Uterus (tissue), 4 donors: Measurements from ENCODE around the gene NR1I3. TPM values are rescaled to one million over a fixed set of nuclear protein-coding genes. Genes with fewer than 3 reads are reported as not detected.
"Not testable (repeated sequence)": the region's sequence is repeated elsewhere in the genome, so short reads cannot be mapped to it uniquely, and the experiment has no call there.

Experiments used
- DNase-seq, 2 donors: peaks; one replicate each; pipeline ENCODE4 v3.0.0-alpha.2; 2019 to 2020
- H3K27ac ChIP-seq, 2 donors: fragments of 200-600 bp; sonication (generic); 1 replicate in 1 of 2; 2 replicates in 1 of 2; pipeline ENCODE4 v1.5.1; 2016 to 2018
- H3K27me3 ChIP-seq, 2 donors: fragments of 200-600 bp; sonication (generic); one replicate each; pipeline ENCODE4 v1.5.1; 2018 to 2019; ENCODE audit warnings: control low read depth in 1 of 2
- H3K36me3 ChIP-seq, 2 donors: fragments of 200-600 bp; sonication (generic); one replicate each; pipeline ENCODE4 v1.5.1; 2019; ENCODE audit warnings: control low read depth in 1 of 2
- H3K4me1 ChIP-seq, 2 donors: fragments of 200-600 bp; sonication (generic); one replicate each; pipeline ENCODE4 v1.5.1; 2018 to 2019; ENCODE audit warnings: control low read depth in 1 of 2
- H3K4me3 ChIP-seq, 2 donors: fragments of 200-600 bp; sonication (generic); 1 replicate in 1 of 2; 2 replicates in 1 of 2; pipeline ENCODE4 v1.5.1; 2018 to 2019; ENCODE audit warnings: mild to moderate bottlenecking in 1 of 2
- H3K9me3 ChIP-seq, 2 donors: fragments of 200-600 bp; sonication (generic); one replicate each; pipeline ENCODE4 v1.5.1; 2019; ENCODE audit warnings: control low read depth in 1 of 2
- CTCF ChIP-seq, 4 experiments: fragments of 200-600 bp in 2 of 4; fragments of 450-650 bp in 2 of 4; sonication (generic) in 2 of 4; IDR thresholded peaks; one replicate each; pipeline ENCODE4 v1.5.1; 2016 to 2019; ENCODE audit warnings: antibody characterized with exemption in 4 of 4, mild to moderate bottlenecking in 2 of 4, moderate library complexity in 1 of 4
- POLR2A ChIP-seq, 2 donors: fragments of 450-650 bp; IDR thresholded peaks; one replicate each; pipeline ENCODE4 v1.6.1; 2016; ENCODE audit warnings: antibody characterized with exemption in 2 of 2, mild to moderate bottlenecking in 1 of 2, moderate library complexity in 1 of 2
- intact Hi-C: fragments of 100-400 bp; cut with DNase I; formaldehyde crosslinking; loops from one replicate; pipeline ENCODE4 v1.15.1; 2023; ENCODE audit warnings: low total_unique reads
- total RNA-seq, 4 donors: library from RNA; depleted of rRNA in 3 of 4; stranded (reverse); fragments of >200 nt in 3 of 4; gene quantifications; one replicate each; pipeline versions ENCODE4 v1.1.0 to v1.2.4, GENCODE V29; 2014 to 2023
- donor health status: DM: yes; HTN: yes; CAD: no.

NR1I3 gene
- total RNA-seq, 4 donors from 2014 or later, result not detected

DNA sequence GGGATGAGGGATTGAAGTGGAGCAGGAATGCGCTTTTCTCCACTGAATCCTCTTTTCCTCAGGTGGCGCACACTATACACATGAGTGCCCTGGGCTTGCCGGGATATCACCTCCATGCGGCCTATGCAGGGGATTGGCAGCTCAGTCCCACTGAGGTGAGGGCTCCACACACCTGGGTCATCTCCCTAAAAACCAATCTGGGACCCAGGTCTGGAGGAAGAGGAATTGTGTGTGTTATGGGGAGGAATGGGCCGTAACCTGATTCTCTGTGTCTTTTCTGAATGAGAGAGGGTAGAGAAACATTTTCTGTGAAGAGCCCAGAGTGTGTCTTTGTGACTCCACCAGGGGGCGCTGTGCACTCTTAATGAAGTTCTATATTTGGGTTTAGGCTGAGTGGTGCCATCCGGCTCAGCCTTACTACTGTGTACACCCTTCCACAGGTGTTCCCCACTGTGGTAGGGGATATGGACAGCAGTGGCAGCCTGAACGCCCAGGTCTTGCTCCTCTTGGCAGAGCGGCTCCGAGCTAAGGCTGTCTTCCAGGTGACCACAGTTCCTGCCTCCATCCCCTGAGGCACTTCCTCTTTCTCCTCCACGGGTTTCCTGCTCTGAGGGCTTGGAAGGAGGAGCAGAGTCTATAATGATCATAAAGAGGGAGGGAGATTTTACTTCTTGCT, 10.7 kb downstream of the NR1I3 start:
- peaks cover 2 to 8% of the 10 kb centered on the region in 2 donors for H3K4me1 ChIP-seq
- peak; percentile 71 to 81 (median 76) for TF ChIP-seq CTCF (IDR thresholded peaks at IDR 0.05)
- TF ChIP-seq POLR2A (IDR thresholded peaks at IDR 0.05), result no peak
- no peaks in the 10 kb centered on the region for H3K36me3 ChIP-seq
- intact Hi-C loops, result no loop called here
- no peak overlapping the region for H3K4me3 ChIP-seq
- peak overlapping the region; percentile 75 to 79 for H3K27ac ChIP-seq
- DNase-seq, result peak; percentile 74 to 82
- no peaks in the 10 kb centered on the region for H3K27me3 ChIP-seq
- no peaks in the 10 kb centered on the region for H3K9me3 ChIP-seq

DNA sequence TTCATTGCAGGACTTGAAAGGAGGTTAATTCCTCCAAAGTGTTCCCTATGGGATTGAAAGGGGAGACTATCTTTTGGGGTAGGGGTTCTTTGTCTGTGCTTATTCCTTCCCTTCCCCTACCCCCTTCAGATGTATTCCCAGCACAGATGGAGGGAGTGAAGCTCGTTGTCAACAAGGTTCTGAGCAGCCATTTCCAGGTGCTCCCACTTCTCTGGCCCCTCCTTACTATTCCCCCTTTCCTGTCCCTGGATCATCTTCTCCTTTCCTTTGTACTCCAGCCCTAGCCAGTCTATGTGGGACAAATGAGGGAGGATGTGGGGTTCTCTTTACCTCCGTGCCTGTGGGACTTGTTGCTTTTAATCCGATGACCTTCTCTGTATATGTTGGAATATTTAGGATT, 11.2 kb downstream of the NR1I3 start:
- Histone ChIP-seq H3K27ac (peak overlapping the region; percentile 75 to 79), H3K36me3 (no peaks in the 10 kb centered on the region), H3K4me1 (peaks cover 2 to 8% of the 10 kb centered on the region in 2 donors), H3K4me3 (peak overlapping the region in 1 of 2 donors; percentile 77), H3K9me3 (no peaks in the 10 kb centered on the region), H3K27me3 (no peaks in the 10 kb centered on the region)
- DNase-seq, result no peak
- intact Hi-C loops, result no loop called here
- TF ChIP-seq CTCF (IDR thresholded peaks at IDR 0.05) (no peak), POLR2A (IDR thresholded peaks at IDR 0.05) (no peak)

DNA sequence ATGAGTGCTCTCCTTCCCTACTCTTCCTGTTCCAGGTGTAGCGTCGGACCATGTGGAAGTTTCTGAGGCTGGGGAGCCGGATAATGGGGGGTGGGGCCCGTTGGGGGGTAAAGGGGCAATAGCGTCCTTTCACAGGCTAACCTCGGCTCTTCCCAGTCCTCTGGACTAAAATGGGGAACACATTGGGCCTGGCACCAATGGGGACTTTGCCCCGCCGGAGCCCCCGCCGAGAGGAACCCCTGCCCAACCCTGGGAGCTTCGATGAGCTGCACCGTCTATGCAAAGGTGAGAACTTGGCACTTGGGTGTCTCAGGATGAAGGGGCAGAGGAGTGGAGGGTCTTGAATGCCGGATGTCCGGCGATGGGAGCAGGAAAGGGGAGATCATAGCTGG, 11.7 kb downstream of the NR1I3 start:
- Histone ChIP-seq H3K9me3 (no peaks in the 10 kb centered on the region), H3K4me1 (peaks cover 2 to 8% of the 10 kb centered on the region in 2 donors), H3K4me3 (peak overlapping the region; percentile 60 to 77), H3K27ac (peak overlapping the region; percentile 75 to 79), H3K27me3 (no peaks in the 10 kb centered on the region), H3K36me3 (no peaks in the 10 kb centered on the region)
- intact Hi-C loops, result no loop called here
- TF ChIP-seq CTCF (IDR thresholded peaks at IDR 0.05), result no peak
- TF ChIP-seq POLR2A (IDR thresholded peaks at IDR 0.05), result no peak
- no peak for DNase-seq

- Histone ChIP-seq H3K27me3 (no peaks in the 10 kb centered on the region), H3K4me1 (peaks cover 2 to 8% of the 10 kb centered on the region in 2 donors), H3K36me3 (no peaks in the 10 kb centered on the region), H3K27ac (peak within 1 kb of the TSS; percentile 75 to 79), H3K4me3 (peak within 1 kb of the TSS; percentile 60 to 77), H3K9me3 (no peaks in the 10 kb centered on the region)
- intact Hi-C loops, result no loop called here
- peak in 1 of 2 donors; percentile 22 for TF ChIP-seq POLR2A (IDR thresholded peaks at IDR 0.05)
- TF ChIP-seq CTCF (IDR thresholded peaks at IDR 0.05), result peak; percentile 57 to 63 (median 62)
- DNase-seq, result peak; percentile 85 to 97
These were observed 12.3 kb downstream of the NR1I3 start, which contains the start of gene TOMM40L for GRCh38 chr1:161225534-161226319. Gene TOMM40L (plus strand): TSS chr1:161226060. CDS start chr1:161226490, 430 bp downstream.

GRCh38 chr1:161225178-161225533, 12.8 kb downstream of the NR1I3 start:
- intact Hi-C loops, result no loop called here
- H3K9me3 ChIP-seq, result no peaks in the 10 kb centered on the region
- DNase-seq, result no peak
- peak overlapping the region; percentile 57 to 76 for H3K27ac ChIP-seq
- peaks cover 2 to 8% of the 10 kb centered on the region in 2 donors for H3K4me1 ChIP-seq
- H3K4me3 ChIP-seq, result no peak overlapping the region
- H3K36me3 ChIP-seq, result no peaks in the 10 kb centered on the region
- H3K27me3 ChIP-seq, result no peaks in the 10 kb centered on the region
- no peak for TF ChIP-seq POLR2A (IDR thresholded peaks at IDR 0.05)
- TF ChIP-seq CTCF (IDR thresholded peaks at IDR 0.05), result no peak

DNA sequence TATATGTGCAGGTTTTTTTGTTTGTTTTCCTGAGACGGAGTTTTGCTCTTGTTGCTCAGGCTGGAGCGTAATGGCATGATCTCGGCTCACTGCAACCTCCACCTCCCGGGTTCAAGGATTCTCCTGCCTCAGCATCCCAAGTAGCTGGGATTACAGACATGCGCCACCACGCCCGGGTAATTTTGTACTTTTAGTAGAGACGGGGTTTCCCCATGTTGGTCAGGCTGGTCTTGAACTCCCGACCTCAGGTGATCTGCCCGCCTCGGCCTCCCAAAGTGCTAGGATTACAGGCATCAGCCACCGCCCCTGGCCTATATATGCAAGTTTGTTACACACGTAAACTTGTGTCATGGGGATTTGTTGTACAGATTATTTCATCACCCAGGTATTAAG, 13.3 kb downstream of the NR1I3 start:
- H3K4me3 ChIP-seq, H3K9me3 ChIP-seq, H3K27me3 ChIP-seq, intact Hi-C loops, H3K4me1 ChIP-seq, DNase-seq, H3K36me3 ChIP-seq, H3K27ac ChIP-seq: not testable (repeated sequence)
